Caco-2 (cell line): Measurements from ENCODE around the gene ICAM1. TPM values are rescaled to one million over a fixed set of nuclear protein-coding genes. Genes with fewer than 3 reads are reported as not detected.
A peak's percentile ranks its signal among the peaks of the same experiment; 100 is the strongest.

Experiments used
- BruUV-seq: library from RNA; stranded (reverse); fragments of 400-500 nt; replicated peaks from 2 replicates; lab custom pipeline; 2021; lab: Mats Ljungman, UMichigan
- CTCF ChIA-PET: fragments of 300-600 bp; sonication (Branson Sonifier 250); formaldehyde crosslinking; loops from one replicate; lab custom pipeline; 2022; ENCODE audit warnings: antibody characterized with exemption; lab: Charles Lee
- POLR2A ChIA-PET: fragments of 300-600 bp; sonication (Branson Sonifier 250); formaldehyde crosslinking; loops from one replicate; lab custom pipeline; 2022; ENCODE audit warnings: antibody characterized with exemption; lab: Charles Lee
- DNase-seq, 2 experiments: peaks; one replicate each; pipeline versions ENCODE4 v3.0.0 to v3.0.0-alpha.2; 2020 to 2022
- H3K27me3 ChIP-seq: replicated peaks from 2 replicates; pipeline ENCODE4 v1.6.0; 2011; ENCODE audit warnings: low read length; ENCODE audit not compliant: control insufficient read depth, insufficient read depth
- H3K36me3 ChIP-seq: 2 replicates; pipeline ENCODE4 v1.5.1; 2011; ENCODE audit warnings: low read length; ENCODE audit not compliant: control insufficient read depth, insufficient read depth
- H3K4me1 ChIP-seq: fragments of 250-450 bp; sonication (Bioruptor Pico); 2 replicates; pipeline ENCODE4 v1.5.1; 2020; ENCODE audit warnings: mild to moderate bottlenecking
- H3K4me3 ChIP-seq: 2 replicates; pipeline ENCODE4 v1.5.1; 2011; ENCODE audit warnings: low read depth, mild to moderate bottlenecking, control low read depth, low read length
- H3K9me3 ChIP-seq: fragments of 250-450 bp; sonication (Bioruptor Pico); 2 replicates; pipeline ENCODE4 v1.5.1; 2020; ENCODE audit warnings: mild to moderate bottlenecking, moderate library complexity
- H3K27ac Mint-ChIP-seq: one replicate; pipeline ENCODE4 v1.8.0; 2022; ENCODE audit warnings: mixed read lengths; ENCODE audit not compliant: unreplicated experiment
- H3K27me3 Mint-ChIP-seq: one replicate; pipeline ENCODE4 v1.8.0; 2022; ENCODE audit warnings: mixed read lengths; ENCODE audit not compliant: insufficient read depth, unreplicated experiment
- H3K36me3 Mint-ChIP-seq: one replicate; pipeline ENCODE4 v1.8.0; 2022; ENCODE audit warnings: mild to moderate bottlenecking, mixed read lengths; ENCODE audit not compliant: insufficient read depth, unreplicated experiment
- H3K4me1 Mint-ChIP-seq: one replicate; pipeline ENCODE4 v1.8.0; 2022; ENCODE audit warnings: low read depth, mixed read lengths; ENCODE audit not compliant: unreplicated experiment
- H3K4me3 Mint-ChIP-seq: one replicate; pipeline ENCODE4 v1.8.0; 2022; ENCODE audit warnings: mild to moderate bottlenecking, moderate library complexity, mixed read lengths; ENCODE audit not compliant: unreplicated experiment
- H3K9me3 Mint-ChIP-seq: one replicate; pipeline ENCODE4 v1.8.0; 2022; ENCODE audit warnings: mixed read lengths; ENCODE audit not compliant: unreplicated experiment
- CTCF ChIP-seq, 2 experiments: fragments of 200-600 bp in 1 of 2; IDR thresholded peaks; 1 replicate in 1 of 2; 2 replicates in 1 of 2; pipeline versions ENCODE4 v1.5.1 to v1.8.0; 2011 to 2022; ENCODE audit warnings: antibody characterized with exemption in 1 of 2, control low read depth in 1 of 2, inconsistent platforms in 1 of 2, low read depth in 1 of 2, low read length in 1 of 2, mild to moderate bottlenecking in 1 of 2, moderate library complexity in 1 of 2; ENCODE audit not compliant: insufficient read depth in 1 of 2, severe bottlenecking in 1 of 2, unreplicated experiment in 1 of 2
- intact Hi-C: fragments of 100-400 bp; cut with micrococcal nuclease; formaldehyde crosslinking; loops from one replicate; pipeline ENCODE4 v1.10.0; 2022; ENCODE audit not compliant: unreplicated experiment
- total RNA-seq: library from RNA; stranded (reverse); gene quantifications from 2 replicates; pipeline ENCODE4 v1.2.3, GENCODE V29; 2022

The ICAM1 gene
- total RNA-seq, 1 experiment from 2014 or later: 15.7 TPM

DNA sequence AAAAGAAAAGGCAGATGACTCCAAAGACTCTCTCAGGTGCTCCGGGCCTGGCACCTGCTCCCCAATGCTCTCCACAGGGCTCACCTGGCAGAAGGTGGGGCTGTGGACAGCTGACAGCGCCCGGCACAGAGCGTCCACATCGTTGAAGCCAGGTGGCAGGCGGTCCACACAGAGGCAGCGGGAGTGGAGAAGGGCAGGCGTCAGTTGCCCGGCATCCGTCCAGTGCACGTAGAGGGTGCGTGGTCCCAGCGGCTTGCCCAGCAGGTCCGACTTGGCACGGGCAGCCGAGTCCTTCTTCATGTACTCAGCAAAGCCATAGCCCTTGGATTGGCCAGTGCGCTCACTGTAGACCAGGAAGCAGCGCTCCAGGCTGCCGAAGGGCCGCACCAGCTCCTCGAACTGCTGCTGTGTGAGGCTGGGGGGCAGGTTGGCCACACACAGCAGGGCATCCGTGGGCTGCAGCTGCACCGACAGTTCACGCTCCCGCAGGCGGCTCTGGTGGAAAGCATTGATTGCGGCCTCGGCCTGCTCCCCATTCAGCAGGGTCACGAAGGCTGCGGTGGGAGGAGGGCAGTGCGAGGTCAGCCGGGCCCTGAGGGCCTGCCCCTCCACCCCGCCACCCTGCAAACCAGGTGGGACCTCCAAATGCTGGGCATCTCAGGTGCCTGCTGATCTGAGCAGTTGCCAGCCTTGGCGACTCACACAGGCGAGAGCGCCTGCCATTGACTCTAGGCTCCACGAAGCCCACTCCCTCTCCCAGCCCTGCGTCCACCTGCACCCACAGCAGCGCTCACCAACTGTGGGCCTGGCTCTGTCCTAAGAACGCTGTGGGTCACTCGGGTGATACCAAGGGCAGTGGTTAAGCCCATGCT lies 57.9 kb downstream of the ICAM1 start:
- Histone ChIP-seq H3K9me3 (no peaks in the 10 kb centered on the region), H3K36me3 (0 out of 2 replicates have a peak, but pooled peaks cover 2% of the 10 kb centered on the region), H3K27me3 (no peaks in the 10 kb centered on the region), H3K4me3 (no peak overlapping the region), H3K4me1 (no peaks in the 10 kb centered on the region)
- no peak for DNase-seq
- intact Hi-C loops: no loop called here
- POLR2A ChIA-PET: no interaction called here
- CTCF ChIA-PET: no interaction called here
- Mint-ChIP-seq H3K27ac (no peak overlapping the region), H3K4me1 (peaks cover 5% of the 10 kb centered on the region), H3K9me3 (no peaks in the 10 kb centered on the region), H3K36me3 (peaks cover 77% of the 10 kb centered on the region), H3K4me3 (no peak overlapping the region), H3K27me3 (no peaks in the 10 kb centered on the region)
- BruUV-seq: no TSS peak
- TF ChIP-seq CTCF (IDR thresholded peaks at IDR 0.05; ENCODE audit: insufficient read depth in 1 of 2, low read depth in 1 of 2, low read length in 1 of 2, severe bottlenecking in 1 of 2, unreplicated experiment in 1 of 2): no peak

- peaks cover 5% of the 10 kb centered on the region for H3K4me1 Mint-ChIP-seq
- TF ChIP-seq CTCF (IDR thresholded peaks at IDR 0.05; ENCODE audit: insufficient read depth in 1 of 2, low read depth in 1 of 2, low read length in 1 of 2, severe bottlenecking in 1 of 2, unreplicated experiment in 1 of 2): no peak
- peaks cover 70% of the 10 kb centered on the region for H3K36me3 Mint-ChIP-seq
- ChIA-PET POLR2A (interaction anchor here (0.6 kb wide), 1 partner anchor 51 kb away, joined by 3 read pairs; the partner anchor contains the start of gene TYK2), CTCF (no interaction called here)
- DNase-seq: no peak
- Histone ChIP-seq H3K4me3 (no peak overlapping the region), H3K4me1 (no peaks in the 10 kb centered on the region; the same call in 1 of the 2 replicates), H3K27me3 (no peaks in the 10 kb centered on the region), H3K9me3 (no peaks in the 10 kb centered on the region), H3K36me3 (0 out of 2 replicates have a peak, but pooled peaks cover 2% of the 10 kb centered on the region)
- no TSS peak for BruUV-seq
- H3K9me3 Mint-ChIP-seq: no peaks in the 10 kb centered on the region
- H3K27me3 Mint-ChIP-seq: no peaks in the 10 kb centered on the region
- no peak overlapping the region for H3K4me3 Mint-ChIP-seq
- intact Hi-C loops: no loop called here
- no peak overlapping the region for H3K27ac Mint-ChIP-seq
Observed at GRCh38 chr19:10329555-10329954, 58.6 kb downstream of the ICAM1 start.

DNA sequence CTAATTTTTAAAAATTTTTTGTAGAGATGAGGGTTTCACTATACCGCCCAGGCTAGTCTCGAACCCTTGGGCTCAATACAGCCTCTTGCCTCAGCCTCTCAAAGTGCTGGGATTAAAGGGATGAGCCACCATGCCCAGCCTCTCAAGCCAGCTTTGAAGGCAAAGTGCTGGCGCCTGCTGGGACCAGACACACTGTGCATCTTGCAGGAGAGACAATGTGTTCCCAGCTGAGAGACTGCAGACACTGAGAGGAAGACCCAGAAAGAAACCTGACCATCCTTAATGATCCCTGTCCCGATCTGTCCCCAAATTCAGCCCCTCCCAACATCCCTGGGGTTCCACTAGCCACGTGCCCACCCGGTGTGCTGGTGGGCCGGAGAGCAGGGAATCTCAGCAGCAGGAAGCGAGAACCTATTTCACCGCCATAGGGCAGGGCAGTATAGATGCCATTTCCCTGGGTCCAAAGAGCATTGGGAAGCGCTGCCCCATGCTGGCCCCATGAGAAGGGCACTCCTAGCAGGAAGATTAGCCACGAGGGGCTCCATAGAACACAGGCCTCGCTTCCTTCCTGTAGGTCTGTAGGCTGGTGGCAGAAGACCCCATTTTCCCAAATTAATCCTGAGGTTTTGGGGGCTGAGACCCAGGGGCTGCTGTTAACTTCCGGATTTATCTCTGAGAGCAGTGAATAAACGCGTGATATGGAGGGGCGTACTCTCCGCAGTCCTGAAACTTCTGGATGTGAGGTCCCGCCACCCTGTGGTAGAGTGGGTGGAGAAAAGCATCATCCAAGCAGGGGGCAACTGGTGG lies 61.4 kb downstream of the ICAM1 start:
- Mint-ChIP-seq H3K9me3 (no peaks in the 10 kb centered on the region), H3K36me3 (peaks cover 47% of the 10 kb centered on the region), H3K27me3 (no peaks in the 10 kb centered on the region), H3K4me3 (peak overlapping the region; percentile 85), H3K4me1 (peaks cover 5% of the 10 kb centered on the region), H3K27ac (peak overlapping the region; percentile 81)
- TSS peak; percentile 56 for BruUV-seq
- intact Hi-C loops: loop anchor here (2.0 to 5.0 kb wide), 2 partner anchors 45 to 64 kb away; partner anchors contain the start of genes ICAM4 and ICAM5
- POLR2A ChIA-PET: interaction anchor here (0.9 to 1.3 kb wide), 2 partner anchors 48 to 71 kb away, joined by 3 to 6 read pairs; partner anchors contain the start of genes CDC37 and TYK2
- Histone ChIP-seq H3K9me3 (no peaks in the 10 kb centered on the region), H3K27me3 (no peaks in the 10 kb centered on the region), H3K4me3 (peak overlapping the region; percentile 79), H3K4me1 (peaks cover 6% of the 10 kb centered on the region; the same call in 1 of the 2 replicates), H3K36me3 (0 out of 2 replicates have a peak, but pooled peaks cover 2% of the 10 kb centered on the region)
- no peak for TF ChIP-seq CTCF (IDR thresholded peaks at IDR 0.05; ENCODE audit: insufficient read depth in 1 of 2, low read depth in 1 of 2, low read length in 1 of 2, severe bottlenecking in 1 of 2, unreplicated experiment in 1 of 2)
- CTCF ChIA-PET: interaction anchor here (0.8 kb wide), 1 partner anchor 43 kb away, joined by 3 read pairs; the partner anchor contains the start of gene ICAM5
- DNase-seq: peak in 1 of 2 experiments; percentile 30
